Measurements from ENCODE around the gene KRT17. TPM values are rescaled to one million over a fixed set of nuclear protein-coding genes. Genes with fewer than 3 reads are reported as not detected.

The KRT17 gene
- total RNA-seq, 1 experiment from 2014 or later: not detected

DNA sequence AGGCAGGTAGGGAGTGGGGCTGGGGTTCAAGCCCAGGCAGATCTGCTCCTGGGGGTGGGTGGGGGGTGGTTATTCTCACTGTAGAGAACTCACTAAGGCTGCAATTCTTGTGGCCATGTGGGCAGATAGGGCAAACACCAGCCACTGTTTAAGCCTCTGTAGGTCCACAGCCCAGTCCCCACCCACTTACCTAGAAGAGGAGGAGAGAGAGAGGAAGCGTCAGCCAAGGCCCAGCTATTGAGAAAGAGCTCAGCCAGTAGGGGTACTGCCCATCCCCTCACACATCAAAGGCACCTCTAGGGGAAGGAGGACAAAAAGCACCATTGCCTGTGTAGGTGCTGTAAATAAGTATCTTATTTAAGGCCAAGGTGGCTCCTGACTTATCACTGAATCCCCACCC is 24.7 kb downstream of the KRT17 start:
- H3K9ac ChIP-seq (ENCODE audit: low read length): no peak overlapping the region
- no peak for DNase-seq
- H3K9me3 ChIP-seq (ENCODE audit: low read length): no peaks in the 10 kb centered on the region
- H3K27ac ChIP-seq (ENCODE audit: low read length): no peak overlapping the region
- no peak overlapping the region for H3K4me2 ChIP-seq (ENCODE audit: low read depth, low read length, poor library complexity, severe bottlenecking)
- H3K9me2 ChIP-seq (replicated peaks; ENCODE audit: insufficient read depth, low read length): no peaks in the 10 kb centered on the region
- no peaks in the 10 kb centered on the region for H3K27me3 ChIP-seq (ENCODE audit: low read length)
- no peaks in the 10 kb centered on the region for H3K79me2 ChIP-seq (ENCODE audit: low read length)
- no peaks in the 10 kb centered on the region for H4K20me1 ChIP-seq (ENCODE audit: insufficient read depth, low read depth, low read length)
- H2AFZ ChIP-seq (ENCODE audit: low read length): no peak overlapping the region
- H3K4me1 ChIP-seq (ENCODE audit: low read length): no peaks in the 10 kb centered on the region
- no peaks in the 10 kb centered on the region for H3K36me3 ChIP-seq (ENCODE audit: insufficient read depth, low read length)
- H3K4me3 ChIP-seq (ENCODE audit: low read length): no peak overlapping the region

DNA sequence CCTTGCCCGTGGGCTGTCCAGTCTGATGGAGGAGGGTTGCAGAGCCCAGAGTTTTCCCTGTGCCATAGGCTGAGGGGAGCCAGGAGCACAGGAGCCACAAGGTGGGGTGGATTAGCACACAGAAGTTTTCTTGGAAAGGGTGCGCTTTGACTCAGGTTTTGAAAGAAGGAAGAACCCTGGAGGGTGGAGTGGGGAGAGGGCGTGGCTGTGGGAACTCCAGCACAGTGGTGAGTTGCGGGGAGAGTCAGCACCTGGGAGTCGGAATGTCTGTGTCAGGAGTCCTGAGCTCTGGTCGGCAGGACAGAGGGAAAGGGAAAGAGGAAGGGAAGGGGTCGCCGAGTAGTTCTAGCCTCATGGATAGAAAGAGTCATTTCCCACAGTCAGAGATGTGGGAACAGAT is 28.8 kb downstream of the KRT17 start:
- H3K4me1 ChIP-seq (ENCODE audit: low read length): no peaks in the 10 kb centered on the region
- no peaks in the 10 kb centered on the region for H4K20me1 ChIP-seq (ENCODE audit: insufficient read depth, low read depth, low read length)
- no peaks in the 10 kb centered on the region for H3K9me2 ChIP-seq (replicated peaks; ENCODE audit: insufficient read depth, low read length)
- H3K79me2 ChIP-seq (ENCODE audit: low read length): no peaks in the 10 kb centered on the region
- no peak overlapping the region for H3K9ac ChIP-seq (ENCODE audit: low read length)
- DNase-seq: no peak
- no peak overlapping the region for H3K27ac ChIP-seq (ENCODE audit: low read length)
- H3K4me3 ChIP-seq (ENCODE audit: low read length): no peak overlapping the region
- H3K36me3 ChIP-seq (ENCODE audit: insufficient read depth, low read length): no peaks in the 10 kb centered on the region
- H2AFZ ChIP-seq (ENCODE audit: low read length): no peak overlapping the region
- H3K4me2 ChIP-seq (ENCODE audit: low read depth, low read length, poor library complexity, severe bottlenecking): no peak overlapping the region
- H3K27me3 ChIP-seq (ENCODE audit: low read length): no peaks in the 10 kb centered on the region
- H3K9me3 ChIP-seq (ENCODE audit: low read length): no peaks in the 10 kb centered on the region

DNA sequence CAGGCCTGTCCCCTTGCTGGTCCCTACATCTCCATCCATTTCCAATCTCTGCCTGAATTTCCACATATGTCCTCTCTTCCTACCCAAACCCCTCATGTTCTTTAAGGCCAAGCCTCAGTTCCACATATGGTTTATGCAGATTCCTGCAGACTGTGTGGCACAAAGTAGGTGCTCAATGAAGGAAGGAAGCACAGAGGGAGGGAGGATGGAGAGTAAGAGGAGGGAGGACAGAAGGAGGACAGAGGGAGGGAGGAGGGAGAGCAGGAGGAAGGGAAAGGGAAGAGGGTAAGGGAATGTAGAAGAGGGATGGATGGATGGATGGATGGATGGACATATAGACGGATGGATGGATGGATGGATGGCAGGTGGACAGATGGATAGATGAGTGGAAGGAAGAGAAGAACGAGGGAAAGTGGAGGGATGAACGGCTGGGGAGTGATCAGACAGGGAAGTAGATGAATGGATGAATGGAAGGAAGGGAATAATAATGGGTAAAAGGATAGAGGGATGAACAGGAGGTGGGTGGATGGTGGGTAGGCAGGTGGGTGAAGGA is 29.9 kb downstream of the KRT17 start:
- Histone ChIP-seq H2AFZ (ENCODE audit: low read length) (no peak overlapping the region), H3K4me1 (ENCODE audit: low read length) (no peaks in the 10 kb centered on the region)

DNA sequence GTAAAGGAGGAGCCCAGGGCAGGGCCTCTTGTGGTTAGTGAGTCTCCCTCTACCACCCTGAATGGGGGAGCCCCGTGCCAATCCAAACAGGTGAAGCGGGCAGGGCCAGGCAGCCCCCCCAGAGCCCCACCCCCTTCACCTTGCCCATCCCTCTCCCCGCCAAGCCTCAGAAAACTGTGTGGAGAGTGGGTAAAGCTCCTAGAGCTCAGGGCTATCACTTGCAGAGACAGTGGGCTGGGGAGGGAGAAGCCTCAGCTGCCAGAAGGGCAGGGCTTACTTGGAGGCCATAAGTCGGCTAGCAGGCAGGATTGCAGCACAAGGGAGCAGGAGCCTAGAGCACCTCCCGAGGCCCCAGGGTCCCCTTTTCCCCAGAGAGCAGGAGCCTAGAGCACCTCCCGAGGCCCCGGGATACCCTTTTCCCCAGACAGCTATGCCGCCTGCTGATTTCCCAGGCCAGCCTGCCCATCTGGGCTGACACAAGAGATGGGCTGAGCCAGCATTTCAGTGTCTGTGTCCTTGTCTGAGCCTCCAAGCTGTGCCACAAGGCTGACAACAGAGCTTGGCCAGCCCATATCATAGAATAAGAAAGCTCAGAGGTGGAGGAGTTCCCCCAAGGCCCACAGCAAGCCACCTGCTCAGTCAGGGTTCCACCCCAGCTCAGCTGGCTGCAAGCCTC is 30.9 kb downstream of the KRT17 start:
- no peaks in the 10 kb centered on the region for H4K20me1 ChIP-seq (ENCODE audit: insufficient read depth, low read depth, low read length)
- no peak overlapping the region for H3K9ac ChIP-seq (ENCODE audit: low read length)
- no peak overlapping the region for H3K27ac ChIP-seq (ENCODE audit: low read length)
- no peaks in the 10 kb centered on the region for H3K9me2 ChIP-seq (replicated peaks; ENCODE audit: insufficient read depth, low read length)
- no peak for DNase-seq
- no peak overlapping the region for H3K4me3 ChIP-seq (ENCODE audit: low read length)
- no peak overlapping the region for H3K4me2 ChIP-seq (ENCODE audit: low read depth, low read length, poor library complexity, severe bottlenecking)
- H3K36me3 ChIP-seq (ENCODE audit: insufficient read depth, low read length): no peaks in the 10 kb centered on the region
- no peaks in the 10 kb centered on the region for H3K79me2 ChIP-seq (ENCODE audit: low read length)
- H3K9me3 ChIP-seq (ENCODE audit: low read length): no peaks in the 10 kb centered on the region
- H3K4me1 ChIP-seq (ENCODE audit: low read length): no peaks in the 10 kb centered on the region
- no peaks in the 10 kb centered on the region for H3K27me3 ChIP-seq (ENCODE audit: low read length)
- no peak overlapping the region for H2AFZ ChIP-seq (ENCODE audit: low read length)

More for the DNA sequence above, 29.9 kb downstream of the KRT17 start:
- Histone ChIP-seq H3K9me2 (replicated peaks; ENCODE audit: insufficient read depth, low read length) (no peaks in the 10 kb centered on the region), H3K36me3 (ENCODE audit: insufficient read depth, low read length) (no peaks in the 10 kb centered on the region), H3K4me2 (ENCODE audit: low read depth, low read length, poor library complexity, severe bottlenecking) (no peak overlapping the region), H4K20me1 (ENCODE audit: insufficient read depth, low read depth, low read length) (no peaks in the 10 kb centered on the region), H3K27me3 (ENCODE audit: low read length) (no peaks in the 10 kb centered on the region), H3K27ac (ENCODE audit: low read length) (no peak overlapping the region), H3K79me2 (ENCODE audit: low read length) (no peaks in the 10 kb centered on the region), H3K9me3 (ENCODE audit: low read length) (no peaks in the 10 kb centered on the region), H3K4me3 (ENCODE audit: low read length) (no peak overlapping the region), H3K9ac (ENCODE audit: low read length) (no peak overlapping the region)
- no peak for DNase-seq

DNA sequence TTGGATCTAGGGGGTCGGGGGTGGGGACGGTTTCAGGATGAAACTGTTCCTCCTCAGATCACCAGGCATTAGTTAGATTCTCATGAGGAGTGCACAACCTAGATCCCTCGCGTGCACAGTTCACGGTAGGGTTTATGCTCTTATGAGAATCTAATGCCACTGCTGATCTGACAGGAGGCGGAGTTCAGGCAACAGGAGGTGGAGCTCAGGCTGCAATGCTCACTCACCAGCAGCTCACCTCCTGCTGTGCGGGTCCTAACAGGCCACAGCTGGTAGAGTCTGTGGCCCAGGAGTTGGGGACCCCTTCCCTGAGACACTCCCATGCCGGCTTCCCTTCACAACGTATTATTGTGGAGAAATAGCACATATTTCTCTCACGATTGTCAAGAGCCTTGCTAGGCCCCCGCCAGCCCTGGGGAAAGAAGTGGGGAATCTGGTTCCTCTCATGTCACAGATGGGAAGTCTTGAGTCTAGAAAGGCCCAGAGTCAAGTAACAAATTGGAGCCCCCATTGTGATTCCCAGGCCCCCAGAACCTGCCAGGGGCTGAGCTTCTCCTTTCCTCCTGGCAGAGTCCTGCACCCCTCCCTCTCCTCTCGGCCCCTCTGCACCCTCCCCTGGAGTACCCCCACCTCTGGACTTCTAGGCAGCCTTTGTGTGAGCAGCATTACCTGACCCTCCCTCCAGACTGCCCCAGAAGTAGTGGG is 31.6 kb downstream of the KRT17 start:
- no peak overlapping the region for H3K9ac ChIP-seq (ENCODE audit: low read length)
- DNase-seq: no peak
- no peak overlapping the region for H3K4me3 ChIP-seq (ENCODE audit: low read length)
- no peaks in the 10 kb centered on the region for H3K9me3 ChIP-seq (ENCODE audit: low read length)
- H3K36me3 ChIP-seq (ENCODE audit: insufficient read depth, low read length): no peaks in the 10 kb centered on the region
- no peak overlapping the region for H2AFZ ChIP-seq (ENCODE audit: low read length)
- no peaks in the 10 kb centered on the region for H3K27me3 ChIP-seq (ENCODE audit: low read length)
- H3K4me2 ChIP-seq (ENCODE audit: low read depth, low read length, poor library complexity, severe bottlenecking): no peak overlapping the region
- no peak overlapping the region for H3K27ac ChIP-seq (ENCODE audit: low read length)
- H3K79me2 ChIP-seq (ENCODE audit: low read length): no peaks in the 10 kb centered on the region
- no peaks in the 10 kb centered on the region for H3K9me2 ChIP-seq (replicated peaks; ENCODE audit: insufficient read depth, low read length)
- no peaks in the 10 kb centered on the region for H4K20me1 ChIP-seq (ENCODE audit: insufficient read depth, low read depth, low read length)
- no peaks in the 10 kb centered on the region for H3K4me1 ChIP-seq (ENCODE audit: low read length)

DNA sequence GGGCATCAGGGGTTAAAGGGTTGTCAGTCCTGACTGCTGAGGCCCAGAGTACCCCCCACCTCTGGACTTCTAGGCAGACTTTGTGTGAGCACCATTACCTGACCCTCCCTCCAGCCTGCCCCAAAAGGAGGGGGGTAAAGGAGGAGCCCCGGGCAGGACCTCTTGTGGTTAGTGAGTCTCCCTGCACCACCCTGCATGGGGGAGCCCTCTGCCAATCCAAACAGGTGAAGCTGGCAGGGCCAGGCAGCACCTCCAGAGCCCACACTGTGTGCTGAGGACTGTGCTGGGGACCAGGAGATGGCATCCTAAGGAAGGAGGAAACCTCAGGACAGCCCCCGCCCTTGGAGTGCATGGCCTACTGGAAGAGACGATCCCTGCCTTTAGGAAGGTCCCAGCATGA is 35.1 kb downstream of the KRT17 start:
- Histone ChIP-seq H2AFZ (ENCODE audit: low read length) (no peak overlapping the region), H3K4me1 (ENCODE audit: low read length) (no peaks in the 10 kb centered on the region), H3K4me3 (ENCODE audit: low read length) (no peak overlapping the region), H3K9me3 (ENCODE audit: low read length) (no peaks in the 10 kb centered on the region), H3K9ac (ENCODE audit: low read length) (no peak overlapping the region), H4K20me1 (ENCODE audit: insufficient read depth, low read depth, low read length) (no peaks in the 10 kb centered on the region), H3K4me2 (ENCODE audit: low read depth, low read length, poor library complexity, severe bottlenecking) (no peak overlapping the region), H3K27me3 (ENCODE audit: low read length) (no peaks in the 10 kb centered on the region), H3K9me2 (replicated peaks; ENCODE audit: insufficient read depth, low read length) (no peaks in the 10 kb centered on the region), H3K27ac (ENCODE audit: low read length) (no peak overlapping the region), H3K79me2 (ENCODE audit: low read length) (no peaks in the 10 kb centered on the region), H3K36me3 (ENCODE audit: insufficient read depth, low read length) (no peaks in the 10 kb centered on the region)
- DNase-seq: no peak

DNA sequence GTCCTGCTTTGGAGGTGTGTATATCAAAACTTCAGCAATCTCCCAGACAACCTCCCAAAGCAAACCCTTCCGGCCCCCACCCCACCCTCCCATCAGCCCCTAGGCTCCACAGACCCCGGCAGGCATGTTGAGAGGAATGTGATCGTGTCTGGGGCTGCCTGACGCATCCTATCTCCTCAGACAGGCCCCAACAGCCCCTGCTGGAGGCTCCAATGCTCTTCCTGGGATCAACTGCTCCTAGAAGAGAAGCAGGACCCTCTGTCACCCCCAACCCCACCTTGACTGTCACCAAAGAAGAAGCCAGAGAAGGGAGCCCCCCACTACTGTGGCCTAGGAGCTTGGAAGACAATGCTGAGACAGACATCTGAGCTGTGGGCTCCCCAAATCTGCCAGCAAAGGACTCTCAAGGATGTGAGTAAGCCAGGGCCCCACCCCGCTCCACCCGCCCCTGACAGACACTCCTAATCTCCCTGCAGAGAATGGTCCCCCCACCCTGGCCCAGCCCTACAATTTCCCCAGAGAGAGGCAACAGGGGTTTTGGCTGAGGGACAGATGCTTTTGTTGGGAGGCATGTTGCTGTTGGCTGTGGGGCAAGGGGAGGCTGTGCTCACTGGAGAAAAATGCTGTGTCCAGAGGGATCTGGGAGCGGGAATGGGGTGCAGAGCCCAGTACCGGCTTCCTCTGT is 36.1 kb downstream of the KRT17 start:
- no peaks in the 10 kb centered on the region for H3K9me2 ChIP-seq (replicated peaks; ENCODE audit: insufficient read depth, low read length)
- no peak overlapping the region for H3K4me3 ChIP-seq (ENCODE audit: low read length)
- H4K20me1 ChIP-seq (ENCODE audit: insufficient read depth, low read depth, low read length): no peaks in the 10 kb centered on the region
- no peaks in the 10 kb centered on the region for H3K79me2 ChIP-seq (ENCODE audit: low read length)
- no peak overlapping the region for H2AFZ ChIP-seq (ENCODE audit: low read length)
- H3K27ac ChIP-seq (ENCODE audit: low read length): no peak overlapping the region
- H3K36me3 ChIP-seq (ENCODE audit: insufficient read depth, low read length): no peaks in the 10 kb centered on the region
- no peaks in the 10 kb centered on the region for H3K9me3 ChIP-seq (ENCODE audit: low read length)
- no peaks in the 10 kb centered on the region for H3K27me3 ChIP-seq (ENCODE audit: low read length)
- no peak for DNase-seq
- no peak overlapping the region for H3K9ac ChIP-seq (ENCODE audit: low read length)
- H3K4me1 ChIP-seq (ENCODE audit: low read length): no peaks in the 10 kb centered on the region
- H3K4me2 ChIP-seq (ENCODE audit: low read depth, low read length, poor library complexity, severe bottlenecking): no peak overlapping the region

DNA sequence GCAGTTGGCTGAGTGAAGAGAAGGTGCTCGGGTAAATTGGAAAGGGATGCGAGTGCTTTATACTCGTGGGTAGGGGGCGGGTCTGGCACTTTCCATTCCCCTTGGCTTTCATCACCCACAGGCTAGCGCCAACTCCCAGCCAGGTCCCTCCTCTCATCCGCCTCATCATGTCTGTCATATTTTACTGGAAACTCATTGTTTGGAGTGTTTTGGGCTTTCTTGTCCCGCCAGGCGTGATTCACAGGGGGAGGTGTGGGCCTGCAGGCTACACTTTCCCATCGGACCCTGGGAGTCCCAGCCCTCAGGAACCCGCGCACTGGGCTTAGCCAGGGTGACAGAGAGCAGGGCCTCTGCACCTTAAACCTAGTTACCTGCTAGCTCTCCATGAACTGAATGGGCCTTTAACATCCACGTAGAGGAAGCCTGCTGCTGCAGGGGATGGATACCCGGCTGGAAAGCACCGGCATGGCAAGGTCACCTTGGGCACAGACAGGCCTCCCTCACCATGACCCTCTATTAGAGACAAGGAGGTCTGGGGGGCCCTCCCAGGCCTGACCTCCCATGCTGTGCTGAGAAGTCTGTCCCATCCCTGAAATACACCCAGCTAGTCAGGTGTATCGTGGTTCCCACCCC is 37.4 kb downstream of the KRT17 start, which contains the start of gene KRT14:
Gene KRT14, minus strand, starts transcription at position 33 of the 633 bp plus-strand sequence. CDS start 61 bp downstream, outside the sequence.
- Histone ChIP-seq H4K20me1 (ENCODE audit: insufficient read depth, low read depth, low read length) (no peaks in the 10 kb centered on the region), H3K4me3 (ENCODE audit: low read length) (no peak within 1 kb of the TSS), H3K36me3 (ENCODE audit: insufficient read depth, low read length) (no peaks in the 10 kb centered on the region), H3K4me2 (ENCODE audit: low read depth, low read length, poor library complexity, severe bottlenecking) (no peak within 1 kb of the TSS), H2AFZ (ENCODE audit: low read length) (no peak within 1 kb of the TSS), H3K9me2 (replicated peaks; ENCODE audit: insufficient read depth, low read length) (no peaks in the 10 kb centered on the region), H3K27me3 (ENCODE audit: low read length) (no peaks in the 10 kb centered on the region), H3K4me1 (ENCODE audit: low read length) (no peaks in the 10 kb centered on the region), H3K27ac (ENCODE audit: low read length) (no peak within 1 kb of the TSS), H3K9me3 (ENCODE audit: low read length) (no peaks in the 10 kb centered on the region), H3K79me2 (ENCODE audit: low read length) (no peaks in the 10 kb centered on the region), H3K9ac (ENCODE audit: low read length) (no peak within 1 kb of the TSS)
- DNase-seq: no peak
